Measurements from ENCODE around the gene TMCC1. TPM values are rescaled to one million over a fixed set of nuclear protein-coding genes. Genes with fewer than 3 reads are reported as not detected.

Gene TMCC1
- total RNA-seq, 1 donor from 2014 or later, result 36.9 TPM

DNA sequence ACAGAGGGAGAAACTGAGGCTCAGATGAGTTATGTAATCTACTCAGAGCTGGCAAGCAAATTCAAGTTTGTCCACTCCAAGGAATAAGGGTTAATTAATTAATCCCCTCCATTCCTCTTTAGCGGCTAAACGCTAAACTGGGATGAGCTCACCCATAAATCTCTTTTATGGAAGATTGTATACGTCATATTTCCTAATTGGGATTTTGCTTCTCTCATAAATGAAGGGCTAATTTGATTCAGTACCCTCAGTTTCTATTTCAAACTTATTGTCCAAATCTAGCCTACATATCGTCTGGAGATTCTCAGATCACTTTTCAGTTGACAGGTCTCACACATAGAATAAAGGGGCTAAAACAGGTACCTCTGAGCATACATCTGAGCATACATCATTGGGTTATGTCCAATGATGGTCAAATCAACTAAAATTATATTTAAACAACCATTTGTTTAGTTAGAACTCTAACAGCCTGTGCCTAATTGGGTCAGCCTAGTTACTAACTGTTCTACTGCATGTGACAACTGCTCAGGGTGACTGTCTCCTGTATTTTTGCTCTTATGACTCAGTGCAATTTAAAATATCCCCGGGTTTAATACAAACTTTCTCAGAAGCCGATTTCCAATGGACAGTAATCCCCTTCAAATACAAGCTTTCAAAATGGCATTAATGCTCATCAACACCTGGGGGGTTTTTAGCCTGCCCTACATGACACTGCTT, 229.4 kb downstream of the TMCC1 start:
- H3K36me3 Mint-ChIP-seq (ENCODE audit: low read depth), result peaks cover 9% of the 10 kb centered on the region
- H3K27me3 Mint-ChIP-seq (ENCODE audit: low read depth), result no peaks in the 10 kb centered on the region
- H3K4me3 Mint-ChIP-seq, result no peak overlapping the region
- no peaks in the 10 kb centered on the region for H3K9me3 Mint-ChIP-seq
- no peak for DNase-seq (ENCODE audit: low read depth, low spot score)
- H3K4me1 Mint-ChIP-seq, result peaks cover 6% of the 10 kb centered on the region
- no peak overlapping the region for H3K27ac Mint-ChIP-seq (ENCODE audit: unreplicated experiment)
- TF ChIP-seq, protein P1, sequence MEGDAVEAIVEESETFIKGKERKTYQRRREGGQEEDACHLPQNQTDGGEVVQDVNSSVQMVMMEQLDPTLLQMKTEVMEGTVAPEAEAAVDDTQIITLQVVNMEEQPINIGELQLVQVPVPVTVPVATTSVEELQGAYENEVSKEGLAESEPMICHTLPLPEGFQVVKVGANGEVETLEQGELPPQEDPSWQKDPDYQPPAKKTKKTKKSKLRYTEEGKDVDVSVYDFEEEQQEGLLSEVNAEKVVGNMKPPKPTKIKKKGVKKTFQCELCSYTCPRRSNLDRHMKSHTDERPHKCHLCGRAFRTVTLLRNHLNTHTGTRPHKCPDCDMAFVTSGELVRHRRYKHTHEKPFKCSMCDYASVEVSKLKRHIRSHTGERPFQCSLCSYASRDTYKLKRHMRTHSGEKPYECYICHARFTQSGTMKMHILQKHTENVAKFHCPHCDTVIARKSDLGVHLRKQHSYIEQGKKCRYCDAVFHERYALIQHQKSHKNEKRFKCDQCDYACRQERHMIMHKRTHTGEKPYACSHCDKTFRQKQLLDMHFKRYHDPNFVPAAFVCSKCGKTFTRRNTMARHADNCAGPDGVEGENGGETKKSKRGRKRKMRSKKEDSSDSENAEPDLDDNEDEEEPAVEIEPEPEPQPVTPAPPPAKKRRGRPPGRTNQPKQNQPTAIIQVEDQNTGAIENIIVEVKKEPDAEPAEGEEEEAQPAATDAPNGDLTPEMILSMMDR (conservative IDR thresholded peaks at IDR 0.05), result no peak

DNA sequence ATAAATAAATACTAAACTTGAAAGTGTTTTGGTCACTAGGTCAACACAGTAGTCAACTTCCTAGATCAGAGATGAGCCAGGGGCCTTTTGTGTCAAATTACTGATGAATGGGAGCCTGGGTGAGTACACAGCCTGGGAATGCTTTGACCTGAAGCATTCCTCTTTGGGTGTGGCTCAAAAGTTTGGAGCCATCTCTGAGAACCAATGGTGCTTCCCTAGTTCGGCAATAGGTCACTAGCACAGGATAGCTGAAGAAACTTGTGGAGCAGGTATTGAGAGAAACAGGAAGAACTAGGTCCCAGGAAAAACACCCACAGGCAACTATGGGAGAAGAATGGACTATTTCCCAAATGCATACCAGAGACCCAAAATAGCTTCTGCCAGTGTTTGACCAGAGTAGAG, 230.5 kb downstream of the TMCC1 start:
- no peak overlapping the region for H3K4me3 Mint-ChIP-seq
- no peaks in the 10 kb centered on the region for H3K27me3 Mint-ChIP-seq (ENCODE audit: low read depth)
- H3K4me1 Mint-ChIP-seq, result peaks cover 11% of the 10 kb centered on the region
- H3K9me3 Mint-ChIP-seq, result no peaks in the 10 kb centered on the region
- no peak for DNase-seq (ENCODE audit: low read depth, low spot score)
- TF ChIP-seq, protein P1 (conservative IDR thresholded peaks at IDR 0.05), result no peak
- H3K27ac Mint-ChIP-seq (ENCODE audit: unreplicated experiment), result no peak overlapping the region
- peaks cover 9% of the 10 kb centered on the region for H3K36me3 Mint-ChIP-seq (ENCODE audit: low read depth)

DNA sequence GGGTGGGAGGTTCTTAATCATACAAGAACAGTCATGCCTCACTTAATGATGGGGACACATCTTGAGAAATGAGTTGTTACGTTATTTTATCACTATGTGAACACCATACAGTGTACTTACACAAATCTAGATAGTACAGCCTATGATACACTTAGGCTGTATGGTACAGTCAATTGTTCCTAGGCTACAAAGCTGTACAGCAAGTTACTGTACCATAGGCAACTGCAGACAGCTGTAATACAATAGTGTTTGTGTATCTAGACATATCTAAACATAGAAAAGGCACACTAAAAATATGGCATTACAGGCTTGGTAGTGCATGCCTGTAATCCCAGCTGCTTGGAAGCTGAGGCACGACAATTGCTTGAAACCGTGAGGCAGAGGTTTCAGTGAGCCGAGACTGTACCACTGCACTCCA, 231.3 kb downstream of the TMCC1 start:
- no peak for DNase-seq (ENCODE audit: low read depth, low spot score)
- H3K4me3 Mint-ChIP-seq, result no peak overlapping the region
- TF ChIP-seq, protein P1 (conservative IDR thresholded peaks at IDR 0.05), result no peak
- peaks cover 20% of the 10 kb centered on the region for H3K4me1 Mint-ChIP-seq
- no peaks in the 10 kb centered on the region for H3K27me3 Mint-ChIP-seq (ENCODE audit: low read depth)
- no peak overlapping the region for H3K27ac Mint-ChIP-seq (ENCODE audit: unreplicated experiment)
- H3K9me3 Mint-ChIP-seq, result no peaks in the 10 kb centered on the region
- peaks cover 6% of the 10 kb centered on the region for H3K36me3 Mint-ChIP-seq (ENCODE audit: low read depth)

DNA sequence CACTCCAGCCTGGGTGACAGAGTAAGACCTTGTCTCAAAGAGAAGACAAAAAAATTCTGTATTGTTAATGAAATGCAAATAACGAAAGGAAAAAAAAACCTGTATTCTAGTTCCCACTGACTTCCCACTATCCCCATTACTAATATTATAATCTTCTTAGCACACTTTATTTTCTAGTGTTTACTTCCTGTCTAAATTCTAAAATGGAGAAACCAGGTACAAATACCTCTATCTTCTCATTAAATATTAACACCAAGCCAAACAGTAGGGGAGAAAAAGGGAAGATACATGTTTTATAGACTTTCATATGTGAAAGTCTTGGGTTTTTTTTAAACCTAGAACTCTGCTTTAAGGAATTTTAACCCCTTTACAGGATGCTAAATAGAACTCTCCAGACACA, 231.7 kb downstream of the TMCC1 start:
- Mint-ChIP-seq H3K9me3 (no peaks in the 10 kb centered on the region), H3K4me3 (no peak overlapping the region), H3K27ac (ENCODE audit: unreplicated experiment) (no peak overlapping the region), H3K27me3 (ENCODE audit: low read depth) (no peaks in the 10 kb centered on the region), H3K4me1 (peaks cover 24% of the 10 kb centered on the region), H3K36me3 (ENCODE audit: low read depth) (peaks cover 6% of the 10 kb centered on the region)
- TF ChIP-seq, protein P1 (conservative IDR thresholded peaks at IDR 0.05), result no peak
- DNase-seq (ENCODE audit: low read depth, low spot score), result no peak

DNA sequence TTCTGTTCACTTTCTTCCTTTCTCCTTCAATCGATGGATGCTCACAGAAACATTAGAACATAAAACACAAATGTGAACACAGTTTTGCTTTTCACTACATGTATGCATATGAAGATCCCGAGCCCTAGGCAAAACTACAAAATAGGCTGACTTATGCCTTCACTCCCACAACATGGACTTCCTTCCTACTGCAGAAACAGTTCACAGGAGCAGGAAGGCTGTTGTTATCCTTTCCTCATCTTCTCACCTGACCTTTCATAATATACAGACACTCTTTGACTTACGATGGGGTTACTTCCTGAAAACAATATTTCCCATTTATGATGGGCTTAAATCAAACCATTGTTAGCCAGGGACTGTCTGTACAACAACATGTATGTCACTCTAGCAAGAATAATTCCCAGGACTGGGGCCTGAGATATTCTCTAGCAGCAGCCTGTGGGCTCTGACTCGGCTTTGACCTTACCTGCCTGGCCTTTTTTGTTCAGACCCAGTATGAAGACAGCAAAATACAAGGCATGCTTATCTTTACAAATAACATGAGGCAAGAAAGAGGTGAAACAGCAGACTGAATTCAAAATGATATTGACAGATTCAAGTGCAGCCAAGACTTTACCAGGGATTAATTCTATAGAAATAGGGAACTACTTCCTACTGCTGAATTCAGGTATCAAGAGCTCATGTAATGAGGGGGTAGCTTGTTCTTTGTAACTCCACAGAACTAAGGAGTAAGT, 235.2 kb downstream of the TMCC1 start:
- Mint-ChIP-seq H3K36me3 (ENCODE audit: low read depth) (peaks cover 2% of the 10 kb centered on the region), H3K4me3 (no peak overlapping the region), H3K27me3 (ENCODE audit: low read depth) (no peaks in the 10 kb centered on the region), H3K4me1 (peaks cover 34% of the 10 kb centered on the region), H3K27ac (ENCODE audit: unreplicated experiment) (no peak overlapping the region), H3K9me3 (no peaks in the 10 kb centered on the region)
- no peak for DNase-seq (ENCODE audit: low read depth, low spot score)
- TF ChIP-seq, protein P1 (conservative IDR thresholded peaks at IDR 0.05), result no peak

Measured in neural crest cell (in vitro differentiated cells).